SU-DHL-6 (cell line): Measurements from ENCODE around the gene TADA1.
"Not testable (repeated sequence)": the region's sequence is repeated elsewhere in the genome, so short reads cannot be mapped to it uniquely, and the experiment has no call there.

Experiments
- H2AFZ ChIP-seq: fragments of 200-600 bp; sonication (generic); 2 replicates; pipeline ENCODE4 v1.6.1; 2014; ENCODE audit warnings: low read depth, mild to moderate bottlenecking, moderate library complexity, mixed read lengths, antibody characterized with exemption, low read length; ENCODE audit not compliant: severe bottlenecking
- H3F3A ChIP-seq: fragments of 200-600 bp; shearing (Covaris generic); 2 replicates; pipeline ENCODE4 v1.6.0; 2016; ENCODE audit warnings: antibody characterized with exemption, mild to moderate bottlenecking; ENCODE audit not compliant: insufficient read depth
- H3K27ac ChIP-seq: fragments of 200-600 bp; sonication (generic); 2 replicates; pipeline ENCODE4 v1.5.1; 2016; ENCODE audit warnings: low read depth, mild to moderate bottlenecking, low read length, moderate library complexity, mixed read lengths
- H3K27me3 ChIP-seq: fragments of 200-600 bp; sonication (generic), shearing (Covaris generic); 2 replicates; pipeline ENCODE4 v1.6.0; 2014; ENCODE audit warnings: mild to moderate bottlenecking, low read length
- H3K36me3 ChIP-seq: fragments of 200-600 bp; sonication (generic); 2 replicates; pipeline ENCODE4 v1.6.1; 2014; ENCODE audit warnings: mild to moderate bottlenecking, low read length, mixed read lengths
- H3K4me2 ChIP-seq: fragments of 300-600, 200-600 bp; shearing (Covaris generic), sonication (generic); 2 replicates; pipeline ENCODE4 v1.6.0; 2014; ENCODE audit warnings: low read length, low read depth, mild to moderate bottlenecking; ENCODE audit not compliant: poor library complexity, severe bottlenecking
- H3K4me3 ChIP-seq: fragments of 200-600 bp; sonication (generic); 2 replicates; pipeline ENCODE4 v1.5.1; 2014; ENCODE audit warnings: antibody characterized with exemption, low read length, mild to moderate bottlenecking, mixed read lengths; ENCODE audit not compliant: insufficient read depth, poor library complexity, severe bottlenecking
- H3K79me2 ChIP-seq: fragments of 200-600 bp; sonication (generic); 2 replicates; pipeline ENCODE4 v1.6.1; 2014; ENCODE audit warnings: mild to moderate bottlenecking, low read length, moderate library complexity; ENCODE audit not compliant: insufficient read depth
- H3K9ac ChIP-seq: fragments of 200-600 bp; sonication (generic); 2 replicates; pipeline ENCODE4 v1.7.0; 2014; ENCODE audit warnings: mild to moderate bottlenecking, low read length
- H3K9me2 ChIP-seq: fragments of 200-600 bp; sonication (generic); replicated peaks from 2 replicates; pipeline ENCODE4 v1.6.1; 2014; ENCODE audit warnings: low read length; ENCODE audit not compliant: insufficient read depth
- H3K9me3 ChIP-seq: fragments of 200-600 bp; sonication (generic); 2 replicates; pipeline ENCODE4 v1.6.1; 2014; ENCODE audit warnings: low read length, mixed read lengths; ENCODE audit not compliant: insufficient read depth
- H4K20me1 ChIP-seq: fragments of 200-600 bp; sonication (generic); 2 replicates; pipeline ENCODE4 v1.6.1; 2014; ENCODE audit warnings: low read depth, mild to moderate bottlenecking, antibody characterized with exemption, low read length, moderate library complexity, mixed read lengths
- EZH2phosphoT487 ChIP-seq: fragments of 200-600 bp; sonication (generic), shearing (Covaris generic); conservative IDR thresholded peaks from 2 replicates; pipeline ENCODE4 v1.6.1; 2018; ENCODE audit warnings: mild to moderate bottlenecking, antibody characterized with exemption, low read length, moderate library complexity, mixed read lengths
- TF ChIP-seq, protein P1 (sequence below): fragments of 200-600 bp; sonication (generic); IDR thresholded peaks from one replicate; pipeline ENCODE4 v1.5.1; 2017; ENCODE audit warnings: antibody characterized with exemption, mild to moderate bottlenecking, low read length, moderate library complexity; ENCODE audit not compliant: insufficient read depth, poor library complexity, severe bottlenecking

TADA1 gene

DNA sequence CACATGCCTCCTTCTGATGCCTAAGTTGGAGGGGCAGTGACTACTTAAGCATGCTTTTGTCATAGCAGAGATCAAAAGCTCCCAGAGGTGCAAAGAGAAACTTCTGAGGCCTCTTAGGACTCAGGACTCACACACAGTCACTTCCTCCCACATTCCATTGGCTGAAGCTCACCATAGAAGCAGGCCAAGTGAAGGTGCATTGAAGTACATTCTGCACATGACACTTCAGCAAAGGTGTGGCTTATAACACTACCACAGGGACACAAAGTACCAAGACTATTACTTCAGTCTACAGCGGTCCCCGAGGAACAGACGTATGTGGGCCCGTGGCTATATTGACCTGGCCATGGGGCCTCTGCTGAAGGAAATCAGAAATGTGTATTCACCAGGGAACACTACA, 39.3 kb downstream of the TADA1 start:
- no peaks in the 10 kb centered on the region for H3K9me2 ChIP-seq
- 0 out of 2 replicates have a peak, but pooled peaks cover 6% of the 10 kb centered on the region for H3F3A ChIP-seq
- H3K4me2 ChIP-seq = no peak overlapping the region
- no peak overlapping the region for H3K4me3 ChIP-seq
- TF ChIP-seq EZH2phosphoT487 = no peak
- TF ChIP-seq, protein P1, sequence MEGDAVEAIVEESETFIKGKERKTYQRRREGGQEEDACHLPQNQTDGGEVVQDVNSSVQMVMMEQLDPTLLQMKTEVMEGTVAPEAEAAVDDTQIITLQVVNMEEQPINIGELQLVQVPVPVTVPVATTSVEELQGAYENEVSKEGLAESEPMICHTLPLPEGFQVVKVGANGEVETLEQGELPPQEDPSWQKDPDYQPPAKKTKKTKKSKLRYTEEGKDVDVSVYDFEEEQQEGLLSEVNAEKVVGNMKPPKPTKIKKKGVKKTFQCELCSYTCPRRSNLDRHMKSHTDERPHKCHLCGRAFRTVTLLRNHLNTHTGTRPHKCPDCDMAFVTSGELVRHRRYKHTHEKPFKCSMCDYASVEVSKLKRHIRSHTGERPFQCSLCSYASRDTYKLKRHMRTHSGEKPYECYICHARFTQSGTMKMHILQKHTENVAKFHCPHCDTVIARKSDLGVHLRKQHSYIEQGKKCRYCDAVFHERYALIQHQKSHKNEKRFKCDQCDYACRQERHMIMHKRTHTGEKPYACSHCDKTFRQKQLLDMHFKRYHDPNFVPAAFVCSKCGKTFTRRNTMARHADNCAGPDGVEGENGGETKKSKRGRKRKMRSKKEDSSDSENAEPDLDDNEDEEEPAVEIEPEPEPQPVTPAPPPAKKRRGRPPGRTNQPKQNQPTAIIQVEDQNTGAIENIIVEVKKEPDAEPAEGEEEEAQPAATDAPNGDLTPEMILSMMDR = no peak
- peaks cover 17% of the 10 kb centered on the region for H3K79me2 ChIP-seq
- peaks cover 7% of the 10 kb centered on the region for H3K36me3 ChIP-seq
- H3K9ac ChIP-seq = no peak overlapping the region
- H3K27ac ChIP-seq = no peak overlapping the region
- H4K20me1 ChIP-seq = no peaks in the 10 kb centered on the region; the same call in 1 of the 2 replicates
- H3K27me3 ChIP-seq = no peaks in the 10 kb centered on the region
- H2AFZ ChIP-seq = no peak overlapping the region
- H3K9me3 ChIP-seq = no peaks in the 10 kb centered on the region

DNA sequence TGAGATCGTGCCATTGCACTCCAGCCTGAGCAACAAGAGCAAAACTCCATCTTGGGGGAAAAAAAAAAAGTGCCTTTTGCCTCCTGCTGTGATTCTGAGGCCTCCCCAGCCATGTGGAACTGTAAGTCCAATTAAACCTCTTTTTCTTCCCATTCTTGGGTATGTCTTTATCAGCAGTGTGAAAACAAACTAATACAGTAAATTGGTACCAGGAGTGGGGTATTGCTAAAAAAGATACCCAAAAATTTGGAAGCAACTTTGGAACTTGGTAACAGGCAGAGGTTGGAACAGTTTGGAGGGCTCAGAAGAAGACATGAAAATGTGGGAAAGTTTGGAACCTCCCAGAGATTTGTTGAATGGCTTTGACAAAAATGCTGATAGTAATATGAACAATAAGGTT, 46.3 kb downstream of the TADA1 start:
- not testable (repeated sequence) for H3K9me3 ChIP-seq, H3K36me3 ChIP-seq, H3K79me2 ChIP-seq, H3K4me3 ChIP-seq, H3K4me2 ChIP-seq, H3K27me3 ChIP-seq, H3F3A ChIP-seq, H4K20me1 ChIP-seq, H3K27ac ChIP-seq, H3K9me2 ChIP-seq, H3K9ac ChIP-seq, H2AFZ ChIP-seq

DNA sequence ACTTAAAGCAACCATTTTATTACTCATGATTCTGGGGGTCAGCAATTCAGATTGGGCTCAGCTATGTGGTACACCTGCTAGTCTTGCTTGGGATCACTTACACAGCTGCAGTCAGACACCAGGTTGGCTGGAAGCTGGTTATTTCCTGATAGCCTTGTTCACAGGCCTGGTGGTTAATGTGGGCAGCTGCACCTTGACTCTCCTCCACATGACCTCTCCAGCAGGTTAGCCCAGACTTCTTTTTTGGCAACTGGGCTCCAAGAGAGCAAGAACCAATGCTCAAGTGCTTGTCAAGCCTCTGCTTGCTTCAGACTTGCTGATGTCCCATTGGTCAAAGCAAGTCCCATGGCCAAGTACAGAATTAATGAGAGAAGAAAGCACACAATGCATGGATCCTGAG, 48.6 kb downstream of the TADA1 start:
- H4K20me1 ChIP-seq = no peaks in the 10 kb centered on the region
- no peak overlapping the region for H2AFZ ChIP-seq
- no peak for TF ChIP-seq EZH2phosphoT487
- TF ChIP-seq, protein P1 = no peak
- H3K9me2 ChIP-seq = no peaks in the 10 kb centered on the region
- peaks cover 8% of the 10 kb centered on the region; the same call in 1 of the 2 replicates for H3K9me3 ChIP-seq
- H3K4me2 ChIP-seq = no peak overlapping the region
- H3K27me3 ChIP-seq = no peaks in the 10 kb centered on the region
- H3K9ac ChIP-seq = no peak overlapping the region
- H3K4me3 ChIP-seq = no peak overlapping the region
- no peaks in the 10 kb centered on the region for H3F3A ChIP-seq
- H3K36me3 ChIP-seq = no peaks in the 10 kb centered on the region
- H3K79me2 ChIP-seq = no peaks in the 10 kb centered on the region
- no peak overlapping the region for H3K27ac ChIP-seq

- Histone ChIP-seq H3K36me3 (no peaks in the 10 kb centered on the region), H3K9me3 (0 out of 2 replicates have a peak, but pooled peaks cover 3% of the 10 kb centered on the region), H3K79me2 (no peaks in the 10 kb centered on the region), H3K9me2 (no peaks in the 10 kb centered on the region), H3K4me2 (no peak overlapping the region), H3K27ac (no peak overlapping the region), H3K4me3 (no peak overlapping the region), H3F3A (no peaks in the 10 kb centered on the region), H2AFZ (no peak overlapping the region), H4K20me1 (no peaks in the 10 kb centered on the region), H3K27me3 (no peaks in the 10 kb centered on the region), H3K9ac (no peak overlapping the region)
- TF ChIP-seq, protein P1 = peak; percentile 33
- no peak for TF ChIP-seq EZH2phosphoT487
These were observed 53.7 kb downstream of the TADA1 start for GRCh38 chr1:166822385-166822784.
